ENCODE results near the gene KCNT1. TPM values are rescaled to one million over a fixed set of nuclear protein-coding genes. Genes with fewer than 3 reads are reported as not detected.

The KCNT1 gene
- total and polyA plus RNA-seq, 2 donors (not counting 3 experiments of a cell fraction or from before 2014, with no cell fraction given): not detected

DNA sequence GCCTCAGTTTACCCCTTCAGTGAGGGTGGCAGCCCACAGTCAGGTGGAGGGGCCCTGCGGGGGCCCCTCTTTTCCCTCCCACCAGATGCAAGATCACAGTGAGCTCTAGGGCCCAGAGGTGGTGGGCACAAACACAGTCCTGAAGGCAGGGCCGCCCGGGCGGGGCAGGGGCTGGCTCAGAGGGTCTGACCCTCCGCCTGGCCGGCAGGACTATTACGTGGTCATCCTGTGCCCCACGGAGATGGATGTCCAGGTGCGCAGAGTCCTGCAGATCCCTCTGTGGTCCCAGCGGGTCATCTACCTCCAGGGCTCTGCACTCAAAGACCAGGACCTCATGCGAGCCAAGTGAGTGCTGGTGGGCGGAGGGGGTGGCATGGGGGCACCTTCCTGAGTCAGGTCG lies 63.4 kb downstream of the KCNT1 start:
- ChIA-PET POLR2A (no interaction called here), CTCF (no interaction called here)
- BruUV-seq (replicated peaks): no TSS peak
- intact Hi-C loops (cut with micrococcal nuclease): no loop called here
- Histone ChIP-seq H3K27ac (ENCODE audit: insufficient read depth, low read depth, low read length) (no peak overlapping the region), H3K9me1 (replicated peaks; ENCODE audit: control insufficient read depth, extremely low read depth, insufficient read depth, low read length) (no peaks in the 10 kb centered on the region), H3K4me2 (ENCODE audit: insufficient read depth, low read length) (no peak overlapping the region), H4K20me1 (replicated peaks; ENCODE audit: control insufficient read depth, extremely low read depth, insufficient read depth, low read length) (no peaks in the 10 kb centered on the region), H3K4me1 (ENCODE audit: control insufficient read depth, extremely low read depth, insufficient read depth, low read length) (no peaks in the 10 kb centered on the region), H3K79me2 (ENCODE audit: control insufficient read depth, insufficient read depth, low read length) (no peaks in the 10 kb centered on the region), H3K36me3 (ENCODE audit: control insufficient read depth in 2 of 2, extremely low read depth in 1 of 2, insufficient read depth in 2 of 2, low read length in 2 of 2) (no peaks in the 10 kb centered on the region), H2AFZ (ENCODE audit: low read depth, low read length) (no peak overlapping the region), H3K9ac (replicated peaks; ENCODE audit: extremely low read depth, insufficient read depth, low read length) (no peak overlapping the region), H3K9me3 (replicated peaks; ENCODE audit: control insufficient read depth, insufficient read depth, low read length) (no peaks in the 10 kb centered on the region), H3K4me3 (replicated peaks in 1 of 3; ENCODE audit: insufficient read depth in 1 of 3, low read depth in 1 of 3, low read length in 3 of 3) (no peak overlapping the region), H3K27me3 (ENCODE audit: control insufficient read depth in 2 of 2, insufficient read depth in 2 of 2, low read length in 2 of 2) (no peaks in the 10 kb centered on the region)
- dilution Hi-C loops (cut with MboI; ENCODE audit: extremely low pct_ligation_motif_present, low sequenced_read_pairs): no loop called here
- no peak for TF ChIP-seq POLR2AphosphoS5 (IDR thresholded peaks at IDR 0.05; ENCODE audit: insufficient read depth, low read depth, low read length)
- TF ChIP-seq, protein P1, sequence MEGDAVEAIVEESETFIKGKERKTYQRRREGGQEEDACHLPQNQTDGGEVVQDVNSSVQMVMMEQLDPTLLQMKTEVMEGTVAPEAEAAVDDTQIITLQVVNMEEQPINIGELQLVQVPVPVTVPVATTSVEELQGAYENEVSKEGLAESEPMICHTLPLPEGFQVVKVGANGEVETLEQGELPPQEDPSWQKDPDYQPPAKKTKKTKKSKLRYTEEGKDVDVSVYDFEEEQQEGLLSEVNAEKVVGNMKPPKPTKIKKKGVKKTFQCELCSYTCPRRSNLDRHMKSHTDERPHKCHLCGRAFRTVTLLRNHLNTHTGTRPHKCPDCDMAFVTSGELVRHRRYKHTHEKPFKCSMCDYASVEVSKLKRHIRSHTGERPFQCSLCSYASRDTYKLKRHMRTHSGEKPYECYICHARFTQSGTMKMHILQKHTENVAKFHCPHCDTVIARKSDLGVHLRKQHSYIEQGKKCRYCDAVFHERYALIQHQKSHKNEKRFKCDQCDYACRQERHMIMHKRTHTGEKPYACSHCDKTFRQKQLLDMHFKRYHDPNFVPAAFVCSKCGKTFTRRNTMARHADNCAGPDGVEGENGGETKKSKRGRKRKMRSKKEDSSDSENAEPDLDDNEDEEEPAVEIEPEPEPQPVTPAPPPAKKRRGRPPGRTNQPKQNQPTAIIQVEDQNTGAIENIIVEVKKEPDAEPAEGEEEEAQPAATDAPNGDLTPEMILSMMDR (IDR thresholded peaks at IDR 0.05; ENCODE audit: extremely low read depth in 1 of 2, insufficient read depth in 1 of 2, low read depth in 1 of 2, low read length in 2 of 2): no peak
- no peak for TF ChIP-seq FOS (IDR thresholded peaks at IDR 0.05; ENCODE audit: borderline replicate concordance, insufficient read depth, low read length)
- TF ChIP-seq JUN (IDR thresholded peaks at IDR 0.05; ENCODE audit: borderline replicate concordance, insufficient read depth, insufficient read length, low read depth): no peak
- TF ChIP-seq, protein P2, sequence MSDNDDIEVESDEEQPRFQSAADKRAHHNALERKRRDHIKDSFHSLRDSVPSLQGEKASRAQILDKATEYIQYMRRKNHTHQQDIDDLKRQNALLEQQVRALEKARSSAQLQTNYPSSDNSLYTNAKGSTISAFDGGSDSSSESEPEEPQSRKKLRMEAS (IDR thresholded peaks at IDR 0.05; ENCODE audit: insufficient read depth, insufficient read length): no peak
- TF ChIP-seq MYC (IDR thresholded peaks at IDR 0.05; ENCODE audit: low read depth, low read length): no peak
- TF ChIP-seq GATA2 (IDR thresholded peaks at IDR 0.05; ENCODE audit: insufficient read depth, insufficient read length, low read depth, low read length): no peak
- no peak for TF ChIP-seq EZH2 (IDR thresholded peaks at IDR 0.05; ENCODE audit: borderline replicate concordance, low read depth, low read length, severe bottlenecking)
- no peak for TF ChIP-seq POLR2A (IDR thresholded peaks at IDR 0.05; ENCODE audit: low read depth, low read length)
- FAIRE-seq (no peak), DNase-seq (ENCODE audit: low read depth, low spot score) (no peak)
